ENCODE data around the gene IPO5.

The IPO5 gene

DNA sequence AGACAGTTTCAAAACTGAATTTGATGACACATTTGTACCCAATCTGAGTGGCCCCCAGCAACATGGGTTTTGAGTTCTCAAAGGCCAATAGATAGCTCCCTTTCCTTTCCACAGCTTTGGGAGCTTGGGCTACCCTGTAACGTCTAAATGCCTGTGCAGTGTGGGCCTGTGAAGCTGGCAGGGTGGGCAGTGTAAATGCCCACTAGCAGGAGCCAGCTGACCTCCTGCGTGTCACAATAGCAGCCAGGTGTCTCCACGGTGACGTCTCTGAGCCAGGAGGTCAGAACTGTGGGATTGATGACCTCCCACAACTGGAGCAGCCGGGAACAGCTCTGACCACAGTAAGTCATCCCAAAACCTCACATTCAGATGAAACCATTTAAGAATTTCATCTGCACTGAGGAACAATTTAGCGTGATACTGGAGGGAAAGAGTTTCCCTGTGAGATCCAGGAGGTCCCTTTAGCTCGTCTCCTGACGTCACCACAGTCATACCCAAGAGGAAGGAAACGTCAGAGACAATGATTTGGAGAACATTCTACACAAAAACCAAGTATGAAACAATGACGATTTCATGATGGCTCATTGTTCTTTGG, at the start of gene IPO5:
IPO5 (plus strand) TSS at position 300 of the 595 bp plus-strand sequence. CDS start 23,022 bp downstream, outside the sequence.
- no peaks in the 10 kb centered on the region for H3K79me2 ChIP-seq (ENCODE audit: insufficient read depth, low read length)
- no peaks in the 10 kb centered on the region for H3K9me3 ChIP-seq (ENCODE audit: low read length)
- H3K27ac ChIP-seq (ENCODE audit: low read depth, low read length, poor library complexity, severe bottlenecking) = no peak within 1 kb of the TSS
- no peak within 1 kb of the TSS for H2AFZ ChIP-seq (ENCODE audit: low read length)
- no peak within 1 kb of the TSS for H3K9ac ChIP-seq (ENCODE audit: low read length)
- H3K9me2 ChIP-seq (ENCODE audit: low read depth, low read length) = 0 out of 2 replicates have a peak, but pooled peaks cover 3% of the 10 kb centered on the region
- H3F3A ChIP-seq (ENCODE audit: insufficient read depth, low read length) = no peaks in the 10 kb centered on the region
- no peaks in the 10 kb centered on the region; the same call in 1 of the 2 replicates for H3K27me3 ChIP-seq (ENCODE audit: insufficient read depth, low read length)
- no peaks in the 10 kb centered on the region for H3K36me3 ChIP-seq (ENCODE audit: insufficient read depth, low read length)
- TF ChIP-seq EZH2 (IDR thresholded peaks at IDR 0.05; ENCODE audit: borderline replicate concordance, low read length) = no peak
- TF ChIP-seq, protein P1, sequence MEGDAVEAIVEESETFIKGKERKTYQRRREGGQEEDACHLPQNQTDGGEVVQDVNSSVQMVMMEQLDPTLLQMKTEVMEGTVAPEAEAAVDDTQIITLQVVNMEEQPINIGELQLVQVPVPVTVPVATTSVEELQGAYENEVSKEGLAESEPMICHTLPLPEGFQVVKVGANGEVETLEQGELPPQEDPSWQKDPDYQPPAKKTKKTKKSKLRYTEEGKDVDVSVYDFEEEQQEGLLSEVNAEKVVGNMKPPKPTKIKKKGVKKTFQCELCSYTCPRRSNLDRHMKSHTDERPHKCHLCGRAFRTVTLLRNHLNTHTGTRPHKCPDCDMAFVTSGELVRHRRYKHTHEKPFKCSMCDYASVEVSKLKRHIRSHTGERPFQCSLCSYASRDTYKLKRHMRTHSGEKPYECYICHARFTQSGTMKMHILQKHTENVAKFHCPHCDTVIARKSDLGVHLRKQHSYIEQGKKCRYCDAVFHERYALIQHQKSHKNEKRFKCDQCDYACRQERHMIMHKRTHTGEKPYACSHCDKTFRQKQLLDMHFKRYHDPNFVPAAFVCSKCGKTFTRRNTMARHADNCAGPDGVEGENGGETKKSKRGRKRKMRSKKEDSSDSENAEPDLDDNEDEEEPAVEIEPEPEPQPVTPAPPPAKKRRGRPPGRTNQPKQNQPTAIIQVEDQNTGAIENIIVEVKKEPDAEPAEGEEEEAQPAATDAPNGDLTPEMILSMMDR (IDR thresholded peaks at IDR 0.05; ENCODE audit: low read length) = no peak
- H3K4me2 ChIP-seq (ENCODE audit: low read length) = no peak within 1 kb of the TSS
- no peaks in the 10 kb centered on the region for H3K4me1 ChIP-seq (ENCODE audit: insufficient read depth, low read length, severe bottlenecking)
- H3K4me3 ChIP-seq (ENCODE audit: low read depth, low read length, poor library complexity, severe bottlenecking) = no peak within 1 kb of the TSS
- H4K20me1 ChIP-seq (ENCODE audit: insufficient read depth, low read length) = no peaks in the 10 kb centered on the region

DNA sequence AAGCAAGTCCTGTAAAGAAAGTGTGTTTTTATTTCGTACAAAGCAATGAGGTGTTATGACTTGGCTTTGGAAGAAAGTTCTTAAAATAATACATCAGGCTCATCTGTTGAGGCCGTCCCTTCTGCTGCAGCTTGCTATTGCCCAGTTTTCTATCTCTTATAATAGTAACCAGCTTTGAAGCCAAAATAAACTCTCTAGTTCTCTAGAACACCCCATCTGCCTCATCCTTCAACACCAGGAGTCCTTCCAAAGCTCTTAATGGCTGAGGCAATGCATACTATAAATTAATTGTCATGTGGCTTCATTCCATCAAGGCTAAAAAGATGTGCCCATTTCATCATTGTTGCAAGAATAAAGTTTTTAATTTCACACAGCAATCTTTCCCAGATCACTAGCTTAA, 49.4 kb upstream of the IPO5 start:
- no peaks in the 10 kb centered on the region for H3K4me1 ChIP-seq (ENCODE audit: insufficient read depth, low read length, severe bottlenecking)
- H3K4me3 ChIP-seq (ENCODE audit: low read depth, low read length, poor library complexity, severe bottlenecking) = no peak overlapping the region
- H3K27ac ChIP-seq (ENCODE audit: low read depth, low read length, poor library complexity, severe bottlenecking) = no peak overlapping the region
- H3K79me2 ChIP-seq (ENCODE audit: insufficient read depth, low read length) = no peaks in the 10 kb centered on the region
- H3F3A ChIP-seq (ENCODE audit: insufficient read depth, low read length) = no peaks in the 10 kb centered on the region
- H2AFZ ChIP-seq (ENCODE audit: low read length) = no peak overlapping the region
- no peaks in the 10 kb centered on the region for H4K20me1 ChIP-seq (ENCODE audit: insufficient read depth, low read length)
- H3K36me3 ChIP-seq (ENCODE audit: insufficient read depth, low read length) = no peaks in the 10 kb centered on the region
- no peak for TF ChIP-seq EZH2 (IDR thresholded peaks at IDR 0.05; ENCODE audit: borderline replicate concordance, low read length)
- TF ChIP-seq, protein P1 (IDR thresholded peaks at IDR 0.05; ENCODE audit: low read length) = no peak
- H3K27me3 ChIP-seq (ENCODE audit: insufficient read depth, low read length) = no peaks in the 10 kb centered on the region
- no peaks in the 10 kb centered on the region for H3K9me3 ChIP-seq (ENCODE audit: low read length)
- H3K9me2 ChIP-seq (ENCODE audit: low read depth, low read length) = no peaks in the 10 kb centered on the region
- no peak overlapping the region for H3K9ac ChIP-seq (ENCODE audit: low read length)
- no peak overlapping the region for H3K4me2 ChIP-seq (ENCODE audit: low read length)

DNA sequence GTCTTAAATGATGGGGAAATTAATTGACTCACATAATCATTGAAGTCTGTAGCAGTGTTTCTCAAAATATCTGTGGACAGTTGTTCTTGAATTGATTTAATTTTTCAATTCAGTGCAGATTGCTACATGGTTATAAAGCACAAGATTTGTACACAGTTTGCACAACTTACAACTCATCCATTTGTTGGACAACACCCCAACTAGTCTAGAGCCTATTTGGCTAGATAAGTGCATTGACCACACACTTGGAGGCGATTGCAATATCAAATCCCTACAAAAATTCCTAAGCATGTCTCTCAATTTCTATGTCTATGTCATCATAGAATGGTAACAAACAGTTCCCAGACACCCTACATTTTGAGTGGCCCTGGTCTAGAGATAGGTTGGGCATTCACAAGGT, 48.0 kb upstream of the IPO5 start:
- no peak for TF ChIP-seq EZH2 (IDR thresholded peaks at IDR 0.05; ENCODE audit: borderline replicate concordance, low read length)
- TF ChIP-seq, protein P1 (IDR thresholded peaks at IDR 0.05; ENCODE audit: low read length) = no peak
- H3K27me3 ChIP-seq (ENCODE audit: insufficient read depth, low read length) = no peaks in the 10 kb centered on the region
- H3K9me2 ChIP-seq (ENCODE audit: low read depth, low read length) = no peaks in the 10 kb centered on the region
- H3K27ac ChIP-seq (ENCODE audit: low read depth, low read length, poor library complexity, severe bottlenecking) = no peak overlapping the region
- H3K4me1 ChIP-seq (ENCODE audit: insufficient read depth, low read length, severe bottlenecking) = no peaks in the 10 kb centered on the region
- H2AFZ ChIP-seq (ENCODE audit: low read length) = no peak overlapping the region
- H3F3A ChIP-seq (ENCODE audit: insufficient read depth, low read length) = no peaks in the 10 kb centered on the region
- H3K9me3 ChIP-seq (ENCODE audit: low read length) = no peaks in the 10 kb centered on the region
- no peak overlapping the region for H3K4me2 ChIP-seq (ENCODE audit: low read length)
- no peaks in the 10 kb centered on the region for H3K79me2 ChIP-seq (ENCODE audit: insufficient read depth, low read length)
- H3K36me3 ChIP-seq (ENCODE audit: insufficient read depth, low read length) = no peaks in the 10 kb centered on the region
- H3K9ac ChIP-seq (ENCODE audit: low read length) = no peak overlapping the region
- no peak overlapping the region for H3K4me3 ChIP-seq (ENCODE audit: low read depth, low read length, poor library complexity, severe bottlenecking)
- H4K20me1 ChIP-seq (ENCODE audit: insufficient read depth, low read length) = no peaks in the 10 kb centered on the region
